Neural cell (in vitro differentiated cells): ENCODE measurements around the gene ITGB1BP1. TPM values are rescaled to one million over a fixed set of nuclear protein-coding genes. Genes with fewer than 3 reads are reported as not detected.

ENCODE experiments used
- H2AFZ ChIP-seq: fragments of 200-600, 300-800 bp; sonication (generic), shearing (Covaris generic); 2 replicates; pipeline ENCODE4 v1.6.0; 2014; ENCODE audit warnings: low read depth, mild to moderate bottlenecking, antibody characterized with exemption, low read length, moderate library complexity
- H3F3A ChIP-seq: fragments of 200-600 bp; shearing (Covaris generic); 2 replicates; pipeline ENCODE4 v1.6.1; 2016; ENCODE audit warnings: mild to moderate bottlenecking, moderate library complexity, mixed read lengths, antibody characterized with exemption, low read length; ENCODE audit not compliant: insufficient read depth, poor library complexity, severe bottlenecking
- H3K27ac ChIP-seq: fragments of 200-600, 300-800 bp; sonication (generic), shearing (Covaris generic); 2 replicates; pipeline ENCODE4 v1.5.1; 2014; ENCODE audit warnings: mild to moderate bottlenecking, low read length, moderate library complexity
- H3K27me3 ChIP-seq: fragments of 300-800, 200-600 bp; sonication (generic), shearing (Covaris generic); 2 replicates; pipeline ENCODE4 v1.6.0; 2014; ENCODE audit warnings: mild to moderate bottlenecking, low read depth, low read length, moderate library complexity; ENCODE audit not compliant: insufficient read depth
- H3K36me3 ChIP-seq: fragments of 300-800, 200-600 bp; sonication (generic), shearing (Covaris generic); 2 replicates; pipeline ENCODE4 v1.5.1; 2014; ENCODE audit warnings: mild to moderate bottlenecking, antibody characterized with exemption, low read length, moderate library complexity; ENCODE audit not compliant: insufficient read depth
- H3K4me2 ChIP-seq: fragments of 300-800, 200-600 bp; sonication (generic), shearing (Covaris generic); 2 replicates; pipeline ENCODE4 v1.6.0; 2014; ENCODE audit warnings: mild to moderate bottlenecking, low read length
- H3K4me3 ChIP-seq: fragments of 300-800, 200-600 bp; sonication (generic), shearing (Covaris generic); 2 replicates; pipeline ENCODE4 v1.5.1; 2014; ENCODE audit warnings: mild to moderate bottlenecking, low read length, moderate library complexity
- H3K79me2 ChIP-seq: fragments of 200-600 bp; shearing (Covaris generic); replicated peaks from 2 replicates; pipeline ENCODE4 v1.6.0; 2014; ENCODE audit warnings: mild to moderate bottlenecking, low read length, moderate library complexity; ENCODE audit not compliant: insufficient read depth
- H3K9ac ChIP-seq: fragments of 300-800, 200-600 bp; sonication (generic), shearing (Covaris generic); 2 replicates; pipeline ENCODE4 v1.6.1; 2016; ENCODE audit warnings: mild to moderate bottlenecking, low read length, mixed read lengths
- H3K9me2 ChIP-seq: fragments of 200-600 bp; shearing (Covaris generic); 2 replicates; pipeline ENCODE4 v1.6.1; 2016; ENCODE audit warnings: mild to moderate bottlenecking, low read length, mixed read lengths; ENCODE audit not compliant: insufficient read depth
- H3K9me3 ChIP-seq: fragments of 200-600, 300-800 bp; sonication (generic), shearing (Covaris generic); 2 replicates; pipeline ENCODE4 v1.6.1; 2016; ENCODE audit warnings: mild to moderate bottlenecking, mixed run types, low read length, moderate library complexity, mixed read lengths
- H4K20me1 ChIP-seq: fragments of 200-600 bp; shearing (Covaris generic); 2 replicates; pipeline ENCODE4 v1.6.1; 2016; ENCODE audit warnings: mild to moderate bottlenecking, mixed run types; ENCODE audit not compliant: insufficient read depth
- CTCF ChIP-seq: fragments of 450-650 bp; IDR thresholded peaks from 2 replicates; pipeline ENCODE4 v1.5.1; 2014; ENCODE audit warnings: antibody characterized with exemption, mild to moderate bottlenecking, moderate library complexity; ENCODE audit not compliant: poor library complexity, severe bottlenecking
- EP300 ChIP-seq: fragments of 450-650 bp; conservative IDR thresholded peaks from 2 replicates; pipeline ENCODE4 v1.6.1; 2014; ENCODE audit warnings: antibody characterized with exemption, mild to moderate bottlenecking, moderate library complexity; ENCODE audit not compliant: poor library complexity, severe bottlenecking
- EZH2 ChIP-seq: fragments of 200-600, 300-800 bp; shearing (Covaris generic), sonication (generic); IDR thresholded peaks from 2 replicates; pipeline ENCODE4 v1.6.1; 2014; ENCODE audit warnings: antibody characterized with exemption, low read length, borderline replicate concordance, mild to moderate bottlenecking; ENCODE audit not compliant: insufficient read depth, poor library complexity, severe bottlenecking
- MXI1 ChIP-seq: fragments of 450-650 bp; conservative IDR thresholded peaks from 2 replicates; pipeline ENCODE4 v1.6.1; 2014; ENCODE audit warnings: antibody characterized with exemption, mild to moderate bottlenecking; ENCODE audit not compliant: poor library complexity, severe bottlenecking
- POLR2AphosphoS5 ChIP-seq: IDR thresholded peaks from 2 replicates; pipeline ENCODE4 v1.6.1; 2012
- RAD21 ChIP-seq: fragments of 450-650 bp; conservative IDR thresholded peaks from 2 replicates; pipeline ENCODE4 v1.6.1; 2014; ENCODE audit warnings: antibody characterized with exemption, mild to moderate bottlenecking, moderate library complexity
- REST ChIP-seq: IDR thresholded peaks from 2 replicates; pipeline ENCODE4 v1.6.1; 2012; ENCODE audit warnings: borderline replicate concordance
- SMC3 ChIP-seq: fragments of 450-650 bp; conservative IDR thresholded peaks from 2 replicates; pipeline ENCODE4 v1.6.1; 2014; ENCODE audit warnings: antibody characterized with exemption, mild to moderate bottlenecking, moderate library complexity; ENCODE audit not compliant: poor library complexity
- TAF1 ChIP-seq: IDR thresholded peaks from 2 replicates; pipeline ENCODE4 v1.6.1; 2012; ENCODE audit warnings: low read depth
- polyA plus RNA-seq: library from polyadenylated mRNA; depleted of rRNA; stranded (reverse); fragments of >200 nt; gene quantifications from 2 replicates; pipeline ENCODE4 v1.2.3, GENCODE V29; 2014

Gene ITGB1BP1
- polyA plus RNA-seq, 1 donor from 2014 or later: 98.0 TPM

- Histone ChIP-seq H3K9me2 (no peaks in the 10 kb centered on the region), H3K4me3 (no peak overlapping the region), H3K9ac (no peak overlapping the region), H4K20me1 (no peaks in the 10 kb centered on the region), H3K4me2 (no peak overlapping the region), H3K79me2 (no peaks in the 10 kb centered on the region), H3K27me3 (no peaks in the 10 kb centered on the region), H3K27ac (no peak overlapping the region), H3K9me3 (no peaks in the 10 kb centered on the region), H2AFZ (no peak overlapping the region), H3F3A (no peaks in the 10 kb centered on the region), H3K36me3 (no peaks in the 10 kb centered on the region)
- TF ChIP-seq SMC3: no peak
- TF ChIP-seq CTCF: no peak
- no peak for TF ChIP-seq MXI1
- TF ChIP-seq EP300: no peak
- TF ChIP-seq POLR2AphosphoS5: no peak
- TF ChIP-seq RAD21: no peak
- no peak for TF ChIP-seq TAF1
- TF ChIP-seq EZH2: no peak
- TF ChIP-seq REST: no peak
Observed at GRCh38 chr2:9465170-9465569, 41.8 kb upstream of the ITGB1BP1 start.

- Histone ChIP-seq H3F3A (no peaks in the 10 kb centered on the region), H3K9me3 (no peaks in the 10 kb centered on the region), H3K4me3 (no peak overlapping the region)
Observed at GRCh38 chr2:9463698-9464034, 40.3 kb upstream of the ITGB1BP1 start.

More at GRCh38 chr2:9463698-9464034, 40.3 kb upstream of the ITGB1BP1 start:
- no peaks in the 10 kb centered on the region for H3K36me3 ChIP-seq
- TF ChIP-seq MXI1 (no peak), POLR2AphosphoS5 (no peak), TAF1 (no peak), EP300 (no peak)
- H3K79me2 ChIP-seq: no peaks in the 10 kb centered on the region
- H3K27ac ChIP-seq: no peak overlapping the region
- H4K20me1 ChIP-seq: no peaks in the 10 kb centered on the region
- no peak overlapping the region for H2AFZ ChIP-seq
- H3K9ac ChIP-seq: no peak overlapping the region
- H3K27me3 ChIP-seq: no peaks in the 10 kb centered on the region
- no peaks in the 10 kb centered on the region for H3K9me2 ChIP-seq
- H3K4me2 ChIP-seq: no peak overlapping the region
